Peyer's patch (tissue), 4 donors: ENCODE results near the gene GGA3.

Experiments
- CTCF ChIP-seq, 6 experiments: fragments of 450-650 bp in 4 of 6; fragments of 200-600 bp in 2 of 6; sonication (generic) in 1 of 6; IDR thresholded peaks; one replicate each; pipeline ENCODE4 v1.5.1; 2017 to 2019; ENCODE audit warnings: antibody characterized with exemption in 6 of 6, mild to moderate bottlenecking in 3 of 6, moderate library complexity in 1 of 6
- POLR2A ChIP-seq, 2 donors: fragments of 450-650 bp; IDR thresholded peaks; one replicate each; pipeline ENCODE4 v1.5.1; 2017; ENCODE audit warnings: antibody characterized with exemption in 2 of 2, mild to moderate bottlenecking in 2 of 2, moderate library complexity in 2 of 2

- TF ChIP-seq CTCF (IDR thresholded peaks at IDR 0.05) (peak in 3 of 6 experiments; percentile 29 to 42 (median 39)), POLR2A (IDR thresholded peaks at IDR 0.05) (no peak)
These were observed 6.2 kb upstream of the GGA3 start for GRCh38 chr17:75267411-75268232.
